Pancreas (tissue), 10 donors: ENCODE results near the gene EPHA10. TPM values are rescaled to one million over a fixed set of nuclear protein-coding genes. Genes with fewer than 3 reads are reported as not detected.

Experiments
- ATAC-seq, 4 donors: fragments of 200-7000 bp; cut with Tn5 transposase; one replicate each; pipeline versions ENCODE4 v1.8.0 to v1.9.1; 2020; ENCODE audit warnings: mild to moderate bottlenecking in 4 of 4, moderate library complexity in 4 of 4
- DNase-seq, 6 donors: peaks; one replicate each; pipeline ENCODE4 v3.0.0-alpha.2; 2020
- FAIRE-seq: peaks from 2 replicates; lab custom pipeline; 2012; peaks lifted over from hg19 to GRCh38; lab: Jason Lieb, UNC
- H3K27ac ChIP-seq, 4 donors: fragments of 200-600 bp; sonication (generic); 1 replicate in 3 of 4; 2 replicates in 1 of 4; pipeline versions ENCODE4 v1.5.0 to v1.8.0; 2020
- H3K27me3 ChIP-seq, 4 donors: fragments of 200-600 bp; one replicate each; pipeline ENCODE4 v1.8.0; 2021
- H3K36me3 ChIP-seq, 3 donors: fragments of 200-600 bp; sonication (generic) in 1 of 3; one replicate each; pipeline versions ENCODE4 v1.5.0 to v1.8.0; 2020 to 2021
- H3K4me1 ChIP-seq, 3 donors: fragments of 200-600 bp; one replicate each; pipeline ENCODE4 v1.8.0; 2021
- H3K4me3 ChIP-seq, 4 donors: fragments of 200-600 bp; sonication (generic) in 2 of 4; one replicate each; pipeline versions ENCODE4 v1.5.0 to v1.8.0; 2020 to 2021
- H3K9me3 ChIP-seq, 4 donors: fragments of 200-600 bp; one replicate each; pipeline ENCODE4 v1.8.0; 2021
- CTCF ChIP-seq, 4 donors: fragments of 200-600 bp; sonication (generic) in 3 of 4; IDR thresholded peaks; one replicate each; pipeline versions ENCODE4 v1.5.0 to v1.8.0; 2021; ENCODE audit warnings: antibody characterized with exemption in 4 of 4
- WGBS, 2 donors: extraction: QIAGEN DNeasy Blood & Tissue Kit; methylation state at CpG; one replicate each; pipeline ENCODE4 v1.1.7; 2013; 5-methylcytosine and 5-hydroxymethylcytosine counted together
- intact Hi-C, 3 donors: fragments of 100-400 bp; cut with DNase I; formaldehyde crosslinking; loops; one replicate each; pipeline versions ENCODE4 v1.11.1 to v1.14.2; 2022
- polyA plus RNA-seq, 2 donors: library from polyadenylated mRNA; stranded (reverse); fragments of 200-250 nt; gene quantifications; one replicate each; pipeline ENCODE4 v1.2.3, GENCODE V29; 2013
- total RNA-seq, 6 donors: library from RNA; stranded (reverse); fragmentation: NEBNext Ultra II Directional in 4 of 6; extraction: Animal tissue kit (Norgen Biotek cat#: 25700) in 4 of 6; gene quantifications; one replicate each; pipeline versions ENCODE4 v1.2.1 to v1.2.4, GENCODE V29; 2021 to 2023
- donor health status: healthy with polysubstance abuse.
- donor health status: DM: no; HTN: no; CAD: no; lungs with moderate emphysema.
- donor health status: DM: no; HTN: no; CAD: no.
- donor health status: control.
- donor health status: control.
- donor health status: Bipolar disorder and iron deficiency.
- donor health status: DM: yes; HTN: yes; CAD: no.
- donor health status: DM: no; HTN: no; CAD: no.
- donor health status: DM: no; HTN: no; CAD: no.
- donor health status: DM: yes; HTN: yes; CAD: no.

EPHA10 gene
- total and polyA plus RNA-seq, 8 donors = 1.7 to 3.8 (median 2.2) TPM

GRCh38 chr1:37732111-37732780 lies 32.7 kb downstream of the EPHA10 start:
- Histone ChIP-seq H3K27ac (no peak overlapping the region), H3K4me3 (no peak overlapping the region), H3K4me1 (no peaks in the 10 kb centered on the region), H3K9me3 (no peaks in the 10 kb centered on the region), H3K36me3 (no peaks in the 10 kb centered on the region), H3K27me3 (no peaks in the 10 kb centered on the region)
- intact Hi-C loops = no loop called here
- FAIRE-seq = no peak
- no peak for DNase-seq
- no peak for TF ChIP-seq CTCF (IDR thresholded peaks at IDR 0.05)
- 66 to 70% methylated on average over 12 of the region's 12 CpGs for WGBS, 2 donors
- ATAC-seq = peak in 3 of 4 donors; percentile 31 to 49 (median 39)

GRCh38 chr1:37731312-37732019 lies 33.5 kb downstream of the EPHA10 start:
- no peak for ATAC-seq
- WGBS, 2 donors = 86 to 88% methylated on average over 15 of the region's 15 CpGs
- H3K27me3 ChIP-seq = no peaks in the 10 kb centered on the region
- no peaks in the 10 kb centered on the region for H3K36me3 ChIP-seq
- H3K9me3 ChIP-seq = no peaks in the 10 kb centered on the region
- H3K27ac ChIP-seq = no peak overlapping the region
- no peak for TF ChIP-seq CTCF (IDR thresholded peaks at IDR 0.05)
- intact Hi-C loops = no loop called here
- FAIRE-seq = no peak
- no peak for DNase-seq
- no peaks in the 10 kb centered on the region for H3K4me1 ChIP-seq
- no peak overlapping the region for H3K4me3 ChIP-seq

- H3K4me1 ChIP-seq = no peaks in the 10 kb centered on the region
- no peaks in the 10 kb centered on the region for H3K9me3 ChIP-seq
- intact Hi-C loops = no loop called here
- WGBS, 2 donors = 82 to 88% methylated on average over 5 of the region's 5 CpGs
- no peak for TF ChIP-seq CTCF (IDR thresholded peaks at IDR 0.05)
- no peak overlapping the region for H3K27ac ChIP-seq
- H3K4me3 ChIP-seq = no peak overlapping the region
- H3K36me3 ChIP-seq = no peaks in the 10 kb centered on the region
- no peak for FAIRE-seq
- no peak for DNase-seq
- no peak for ATAC-seq
- H3K27me3 ChIP-seq = no peaks in the 10 kb centered on the region
Observed at GRCh38 chr1:37730376-37730775, 34.5 kb downstream of the EPHA10 start.

- FAIRE-seq (no peak), ATAC-seq (no peak)
Observed at GRCh38 chr1:37728416-37728815, 36.5 kb downstream of the EPHA10 start.

More at GRCh38 chr1:37728416-37728815, 36.5 kb downstream of the EPHA10 start:
- no peak for TF ChIP-seq CTCF (IDR thresholded peaks at IDR 0.05)
- no peaks in the 10 kb centered on the region for H3K4me1 ChIP-seq
- H3K9me3 ChIP-seq = no peaks in the 10 kb centered on the region
- 77 to 87% methylated on average over 4 of the region's 4 CpGs for WGBS, 2 donors
- no peaks in the 10 kb centered on the region for H3K27me3 ChIP-seq
- no peaks in the 10 kb centered on the region for H3K36me3 ChIP-seq
- DNase-seq = no peak
- no peak overlapping the region for H3K27ac ChIP-seq
- intact Hi-C loops = no loop called here
- no peak overlapping the region for H3K4me3 ChIP-seq
